ENCODE results near the gene TRPV6.

DNA sequence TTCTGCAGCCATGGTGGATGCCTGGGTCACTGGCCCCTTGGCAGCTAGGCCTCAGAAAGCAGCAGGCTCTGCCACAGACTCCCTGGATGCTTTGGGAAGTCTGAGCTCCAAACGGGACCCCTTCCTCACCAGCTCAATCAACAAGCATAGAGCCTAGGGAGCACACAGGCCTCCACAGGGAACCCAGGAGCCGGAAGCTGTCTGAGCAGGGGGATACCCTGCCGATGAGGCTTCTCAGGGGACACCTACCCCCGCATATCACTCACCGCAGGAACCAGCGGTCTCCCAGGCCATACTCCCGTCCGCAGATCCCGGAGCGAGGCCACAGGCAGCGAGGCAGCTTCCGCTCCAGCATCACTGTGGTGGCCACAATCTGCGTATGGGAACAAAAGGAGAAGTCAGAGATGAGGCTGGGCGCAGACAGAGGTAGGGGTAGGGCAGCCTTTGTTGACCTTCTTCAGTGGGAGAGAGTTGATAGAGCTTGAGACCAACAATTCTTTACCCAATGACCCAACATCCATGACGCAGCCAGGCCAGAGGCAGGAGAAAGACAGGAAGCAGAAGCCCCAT lies 13.4 kb downstream of the TRPV6 start:
- TF ChIP-seq EZH2 (IDR thresholded peaks at IDR 0.05; ENCODE audit: borderline replicate concordance, low read depth, low read length, poor library complexity, severe bottlenecking): no peak
- TF ChIP-seq, protein P1, sequence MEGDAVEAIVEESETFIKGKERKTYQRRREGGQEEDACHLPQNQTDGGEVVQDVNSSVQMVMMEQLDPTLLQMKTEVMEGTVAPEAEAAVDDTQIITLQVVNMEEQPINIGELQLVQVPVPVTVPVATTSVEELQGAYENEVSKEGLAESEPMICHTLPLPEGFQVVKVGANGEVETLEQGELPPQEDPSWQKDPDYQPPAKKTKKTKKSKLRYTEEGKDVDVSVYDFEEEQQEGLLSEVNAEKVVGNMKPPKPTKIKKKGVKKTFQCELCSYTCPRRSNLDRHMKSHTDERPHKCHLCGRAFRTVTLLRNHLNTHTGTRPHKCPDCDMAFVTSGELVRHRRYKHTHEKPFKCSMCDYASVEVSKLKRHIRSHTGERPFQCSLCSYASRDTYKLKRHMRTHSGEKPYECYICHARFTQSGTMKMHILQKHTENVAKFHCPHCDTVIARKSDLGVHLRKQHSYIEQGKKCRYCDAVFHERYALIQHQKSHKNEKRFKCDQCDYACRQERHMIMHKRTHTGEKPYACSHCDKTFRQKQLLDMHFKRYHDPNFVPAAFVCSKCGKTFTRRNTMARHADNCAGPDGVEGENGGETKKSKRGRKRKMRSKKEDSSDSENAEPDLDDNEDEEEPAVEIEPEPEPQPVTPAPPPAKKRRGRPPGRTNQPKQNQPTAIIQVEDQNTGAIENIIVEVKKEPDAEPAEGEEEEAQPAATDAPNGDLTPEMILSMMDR (conservative IDR thresholded peaks at IDR 0.05; ENCODE audit: low read depth, low read length): no peak

Measured in A673 (cell line).